ENCODE results near the gene GABARAPL1. TPM values are rescaled to one million over a fixed set of nuclear protein-coding genes. Genes with fewer than 3 reads are reported as not detected.

GABARAPL1 gene
- total and polyA plus RNA-seq, 5 experiments from 2014 or later, result 10.0 to 56.1 (median 35.3) TPM

- no peaks in the 10 kb centered on the region for H3K9me3 Mint-ChIP-seq
- POLR2A ChIA-PET, result no interaction called here
- DNase-seq (no peak), ATAC-seq (no peak)
- peaks cover 9 to 34% (median 27%) of the 10 kb centered on the region in 4 donors for H3K4me1 Mint-ChIP-seq
- H3K36me3 Mint-ChIP-seq, result no peaks in the 10 kb centered on the region
- H3K4me3 Mint-ChIP-seq, result no peak overlapping the region
- H3K27me3 Mint-ChIP-seq, result no peaks in the 10 kb centered on the region
- H3K27ac Mint-ChIP-seq, result peak overlapping the region in 1 of 10 donors; percentile 41
These were observed 29.1 kb downstream of the GABARAPL1 start for GRCh38 chr12:10241727-10242126.

GRCh38 chr12:10242539-10242938 lies 29.9 kb downstream of the GABARAPL1 start:
- no peak for ATAC-seq
- Mint-ChIP-seq H3K4me1 (peaks cover 9 to 34% (median 22%) of the 10 kb centered on the region in 4 donors), H3K27ac (peak overlapping the region in 3 of 10 donors; percentile 3 to 49 (median 10)), H3K4me3 (peak overlapping the region in 6 of 10 donors; percentile 7 to 49 (median 22)), H3K36me3 (no peaks in the 10 kb centered on the region), H3K9me3 (no peaks in the 10 kb centered on the region), H3K27me3 (no peaks in the 10 kb centered on the region)
- POLR2A ChIA-PET, result no interaction called here
- no peak for DNase-seq

- H3K27ac Mint-ChIP-seq, result peak overlapping the region in 9 of 10 donors; percentile 28 to 91 (median 67)
- peaks cover 11 to 35% (median 24%) of the 10 kb centered on the region in 4 donors for H3K4me1 Mint-ChIP-seq
- H3K36me3 Mint-ChIP-seq, result no peaks in the 10 kb centered on the region
- H3K27me3 Mint-ChIP-seq, result no peaks in the 10 kb centered on the region
- ATAC-seq, result peak; percentile 45 to 53
- no peaks in the 10 kb centered on the region for H3K9me3 Mint-ChIP-seq
- POLR2A ChIA-PET, result interaction anchor here (0.7 to 1.6 kb wide), 2 partner anchors 311 to 316 kb away, joined by 3 read pairs; no protein-coding TSS in a partner anchor
- peak overlapping the region; percentile 57 to 84 (median 72) for H3K4me3 Mint-ChIP-seq
- DNase-seq, result peak in 4 of 10 donors; percentile 10 to 27 (median 16)
These were observed 31.3 kb downstream of the GABARAPL1 start for GRCh38 chr12:10243818-10244520.

GRCh38 chr12:10247436-10248058 lies 34.9 kb downstream of the GABARAPL1 start:
- peaks cover 14 to 42% (median 27%) of the 10 kb centered on the region in 4 donors for H3K4me1 Mint-ChIP-seq
- peaks cover 0 to 2% (median 0%) of the 10 kb centered on the region in 5 donors for H3K27me3 Mint-ChIP-seq
- no peak overlapping the region for H3K4me3 Mint-ChIP-seq
- H3K9me3 Mint-ChIP-seq, result peaks cover 0 to 1% (median 0%) of the 10 kb centered on the region in 9 donors
- DNase-seq (no peak), ATAC-seq (no peak)
- peak overlapping the region in 2 of 10 donors; percentile 14 to 61 for H3K27ac Mint-ChIP-seq
- POLR2A ChIA-PET, result interaction anchor here (0.7 kb wide), 1 partner anchor 85 kb away, joined by 3 read pairs; no protein-coding TSS in a partner anchor
- H3K36me3 Mint-ChIP-seq, result no peaks in the 10 kb centered on the region

- DNase-seq, result peak in 1 of 10 donors; percentile 35
- peaks cover 0 to 8% (median 1%) of the 10 kb centered on the region in 9 donors for H3K9me3 Mint-ChIP-seq
- ATAC-seq, result no peak
- POLR2A ChIA-PET, result interaction anchor here (0.6 kb wide), 1 partner anchor 238 kb away, joined by 4 read pairs; no protein-coding TSS in a partner anchor
- peak overlapping the region in 5 of 10 donors; percentile 3 to 76 (median 14) for H3K27ac Mint-ChIP-seq
- no peaks in the 10 kb centered on the region for H3K36me3 Mint-ChIP-seq
- H3K27me3 Mint-ChIP-seq, result peaks cover 0 to 2% (median 0%) of the 10 kb centered on the region in 5 donors
- peak overlapping the region in 3 of 10 donors; percentile 11 to 73 (median 64) for H3K4me3 Mint-ChIP-seq
- peaks cover 5 to 33% (median 12%) of the 10 kb centered on the region in 4 donors for H3K4me1 Mint-ChIP-seq
These were observed 37.2 kb downstream of the GABARAPL1 start for GRCh38 chr12:10249690-10250455.

- H3K9me3 Mint-ChIP-seq, result peaks cover 0 to 25% (median 6%) of the 10 kb centered on the region in 9 donors
- H3K4me1 Mint-ChIP-seq, result peaks cover 5 to 31% (median 12%) of the 10 kb centered on the region in 4 donors
- H3K27me3 Mint-ChIP-seq, result peaks cover 0 to 2% (median 0%) of the 10 kb centered on the region in 5 donors
- POLR2A ChIA-PET, result no interaction called here
- H3K27ac Mint-ChIP-seq, result no peak overlapping the region
- no peak for ATAC-seq
- H3K4me3 Mint-ChIP-seq, result no peak overlapping the region
- no peak for DNase-seq
- peaks cover 0 to 15% (median 8%) of the 10 kb centered on the region in 3 donors for H3K36me3 Mint-ChIP-seq
These were observed 39.0 kb downstream of the GABARAPL1 start for GRCh38 chr12:10251669-10252068.

- POLR2A ChIA-PET, result no interaction called here
- Mint-ChIP-seq H3K4me3 (no peak overlapping the region), H3K36me3 (peaks cover 0 to 15% (median 11%) of the 10 kb centered on the region in 3 donors)
These were observed 39.5 kb downstream of the GABARAPL1 start for GRCh38 chr12:10252201-10252600.

GRCh38 chr12:10256064-10256463 lies 43.4 kb downstream of the GABARAPL1 start:
- H3K27me3 Mint-ChIP-seq, result no peaks in the 10 kb centered on the region
- ATAC-seq (no peak), DNase-seq (no peak)
- H3K27ac Mint-ChIP-seq, result no peak overlapping the region
- POLR2A ChIA-PET, result no interaction called here
- peaks cover 0 to 15% (median 11%) of the 10 kb centered on the region in 3 donors for H3K36me3 Mint-ChIP-seq
- H3K4me1 Mint-ChIP-seq, result peaks cover 0 to 8% (median 0%) of the 10 kb centered on the region in 4 donors
- peaks cover 0 to 38% (median 6%) of the 10 kb centered on the region in 9 donors for H3K9me3 Mint-ChIP-seq
- no peak overlapping the region for H3K4me3 Mint-ChIP-seq

More at GRCh38 chr12:10252201-10252600, 39.5 kb downstream of the GABARAPL1 start:
- DNase-seq (no peak), ATAC-seq (no peak)
- Mint-ChIP-seq H3K27me3 (peaks cover 0 to 2% (median 0%) of the 10 kb centered on the region in 5 donors), H3K4me1 (peaks cover 5 to 31% (median 12%) of the 10 kb centered on the region in 4 donors), H3K27ac (peak overlapping the region in 1 of 10 donors; percentile 4), H3K9me3 (peaks cover 0 to 30% (median 6%) of the 10 kb centered on the region in 9 donors)

- POLR2A ChIA-PET, result no interaction called here
- no peak overlapping the region for H3K27ac Mint-ChIP-seq
- no peak for ATAC-seq
These were observed 48.2 kb downstream of the GABARAPL1 start for GRCh38 chr12:10260927-10261326.

GRCh38 chr12:10268037-10268436 lies 55.4 kb downstream of the GABARAPL1 start:
- Mint-ChIP-seq H3K36me3 (no peaks in the 10 kb centered on the region), H3K27me3 (no peaks in the 10 kb centered on the region), H3K9me3 (no peaks in the 10 kb centered on the region), H3K4me1 (peaks cover 0 to 2% (median 0%) of the 10 kb centered on the region in 4 donors), H3K27ac (no peak overlapping the region), H3K4me3 (no peak overlapping the region)
- POLR2A ChIA-PET, result no interaction called here
- ATAC-seq (no peak), DNase-seq (no peak)

More at GRCh38 chr12:10260927-10261326, 48.2 kb downstream of the GABARAPL1 start:
- Mint-ChIP-seq H3K4me3 (no peak overlapping the region), H3K36me3 (peaks cover 0 to 7% (median 5%) of the 10 kb centered on the region in 3 donors), H3K4me1 (no peaks in the 10 kb centered on the region), H3K9me3 (peaks cover 0 to 19% (median 2%) of the 10 kb centered on the region in 9 donors), H3K27me3 (no peaks in the 10 kb centered on the region)
- no peak for DNase-seq

GRCh38 chr12:10272467-10272866 lies 59.8 kb downstream of the GABARAPL1 start:
- Mint-ChIP-seq H3K27ac (no peak overlapping the region), H3K4me3 (no peak overlapping the region), H3K4me1 (peaks cover 0 to 2% (median under 1%) of the 10 kb centered on the region in 4 donors), H3K9me3 (peaks cover 0 to 5% (median 0%) of the 10 kb centered on the region in 9 donors), H3K36me3 (no peaks in the 10 kb centered on the region), H3K27me3 (no peaks in the 10 kb centered on the region)
- ATAC-seq, result no peak
- POLR2A ChIA-PET, result no interaction called here
- DNase-seq, result no peak

All from naive thymus-derived CD8-positive, alpha-beta T cell (primary cell).